OCI-LY7 (cell line): ENCODE measurements around the gene TUBA1C. TPM values are rescaled to one million over a fixed set of nuclear protein-coding genes. Genes with fewer than 3 reads are reported as not detected.

Experiments used
- BruUV-seq: library from RNA; stranded (reverse); fragments of 400-500 nt; replicated peaks from 2 replicates; lab custom pipeline; 2021; lab: Mats Ljungman, UMichigan
- CTCF ChIA-PET: fragments of 300-600 bp; sonication (Branson Sonifier 250); formaldehyde crosslinking; loops from one replicate; lab custom pipeline; 2022; ENCODE audit warnings: antibody characterized with exemption; ENCODE audit not compliant: unreplicated experiment; lab: Charles Lee
- POLR2A ChIA-PET: fragments of 300-600 bp; sonication (Branson Sonifier 250); formaldehyde crosslinking; loops from one replicate; lab custom pipeline; 2022; ENCODE audit warnings: antibody characterized with exemption; lab: Charles Lee
- DNase-seq: peaks from one replicate; pipeline ENCODE4 v3.0.0-alpha.2; 2015; ENCODE audit warnings: low spot score
- H2AFZ ChIP-seq: fragments of 200-600 bp; sonication (generic), shearing (Covaris generic); 2 replicates; pipeline ENCODE4 v1.6.1; 2014; ENCODE audit warnings: mild to moderate bottlenecking, antibody characterized with exemption, low read length, moderate library complexity
- H3K27ac ChIP-seq: fragments of 200-600 bp; sonication (generic); 2 replicates; pipeline ENCODE4 v1.5.1; 2014; ENCODE audit warnings: mixed run types, low read depth, mild to moderate bottlenecking, moderate library complexity, low read length, inconsistent platforms; ENCODE audit not compliant: poor library complexity, severe bottlenecking
- H3K36me3 ChIP-seq: fragments of 200-600 bp; sonication (generic); 2 replicates; pipeline ENCODE4 v1.6.1; 2014; ENCODE audit warnings: mild to moderate bottlenecking, antibody characterized with exemption, low read length, moderate library complexity, mixed read lengths; ENCODE audit not compliant: insufficient read depth
- H3K4me1 ChIP-seq: fragments of 200-600 bp; sonication (generic); 2 replicates; pipeline ENCODE4 v1.5.1; 2014; ENCODE audit warnings: mild to moderate bottlenecking, low read length; ENCODE audit not compliant: insufficient read depth, poor library complexity, severe bottlenecking
- H3K4me2 ChIP-seq: fragments of 200-600 bp; sonication (generic); 2 replicates; pipeline ENCODE4 v1.6.1; 2014; ENCODE audit warnings: mild to moderate bottlenecking, low read length
- H3K4me3 ChIP-seq: fragments of 200-600 bp; sonication (generic); 2 replicates; pipeline ENCODE4 v1.5.1; 2014; ENCODE audit warnings: mild to moderate bottlenecking, low read depth, low read length; ENCODE audit not compliant: poor library complexity, severe bottlenecking
- H3K79me2 ChIP-seq: fragments of 200-600 bp; sonication (generic); 2 replicates; pipeline ENCODE4 v1.6.1; 2016; ENCODE audit warnings: low read depth, mild to moderate bottlenecking, low read length, moderate library complexity, mixed read lengths; ENCODE audit not compliant: insufficient read depth
- H3K9me2 ChIP-seq: fragments of 200-600 bp; sonication (generic); 2 replicates; pipeline ENCODE4 v1.6.1; 2016; ENCODE audit warnings: mild to moderate bottlenecking, low read length, mixed read lengths; ENCODE audit not compliant: insufficient read depth
- H3K9me3 ChIP-seq: fragments of 200-600 bp; sonication (generic); 2 replicates; pipeline ENCODE4 v1.6.1; 2014; ENCODE audit warnings: mild to moderate bottlenecking, mixed run types, low read length, mixed read lengths
- H4K20me1 ChIP-seq: fragments of 200-600 bp; sonication (generic); 2 replicates; pipeline ENCODE4 v1.6.1; 2014; ENCODE audit warnings: mild to moderate bottlenecking, antibody characterized with exemption, low read length, moderate library complexity, mixed read lengths; ENCODE audit not compliant: insufficient read depth
- CTCF ChIP-seq: fragments of 200-600 bp; sonication (generic); conservative IDR thresholded peaks from 2 replicates; pipeline ENCODE4 v1.5.1; 2014; ENCODE audit warnings: mild to moderate bottlenecking, antibody characterized with exemption, low read length, moderate library complexity, mixed read lengths
- EZH2phosphoT487 ChIP-seq: fragments of 200-600 bp; sonication (generic); IDR thresholded peaks from 2 replicates; pipeline ENCODE4 v1.6.1; 2018; ENCODE audit warnings: low read depth, borderline replicate concordance, mild to moderate bottlenecking, mixed run types, antibody characterized with exemption, low read length, moderate library complexity, mixed read lengths
- intact Hi-C: fragments of 100-400 bp; cut with micrococcal nuclease; formaldehyde crosslinking; loops from one replicate; pipeline ENCODE4 v1.10.0; 2022; ENCODE audit not compliant: unreplicated experiment
- total RNA-seq, 2 experiments: library from RNA; depleted of rRNA in 1 of 2; stranded (reverse); fragments of >200 nt in 1 of 2; shearing (Covaris generic) in 1 of 2; gene quantifications; 2 replicates each; pipeline ENCODE4 v1.2.3, GENCODE V29; 2014 to 2022

TUBA1C gene
- total RNA-seq, 2 experiments from 2014 or later = 276 to 291 TPM

- H2AFZ ChIP-seq = peak overlapping the region; percentile 27; the same call in 1 of the 2 replicates
- intact Hi-C loops = no loop called here
- H3K4me2 ChIP-seq = no peak overlapping the region
- H3K9me3 ChIP-seq = no peaks in the 10 kb centered on the region
- H3K27ac ChIP-seq = no peak overlapping the region
- H3K4me1 ChIP-seq = peaks cover 4% of the 10 kb centered on the region
- TF ChIP-seq EZH2phosphoT487 = no peak
- no peak for TF ChIP-seq CTCF
- DNase-seq = no peak
- H3K9me2 ChIP-seq = no peaks in the 10 kb centered on the region
- no peaks in the 10 kb centered on the region for H3K79me2 ChIP-seq
- BruUV-seq = no TSS peak
- H3K36me3 ChIP-seq = no peaks in the 10 kb centered on the region
- no peaks in the 10 kb centered on the region for H4K20me1 ChIP-seq
- no peak overlapping the region for H3K4me3 ChIP-seq
- ChIA-PET POLR2A (interaction anchor here (1.0 to 1.7 kb wide), 3 partner anchors 10 to 43 kb away, joined by 3 read pairs; no protein-coding TSS in a partner anchor), CTCF (no interaction called here)
Observed at GRCh38 chr12:49232940-49233841, 31.7 kb upstream of the TUBA1C start.

GRCh38 chr12:49233842-49234526 is 30.9 kb upstream of the TUBA1C start:
- Histone ChIP-seq H3K79me2 (no peaks in the 10 kb centered on the region), H3K4me1 (peaks cover 4% of the 10 kb centered on the region), H2AFZ (peak overlapping the region; percentile 97), H3K27ac (peak overlapping the region; percentile 69), H4K20me1 (no peaks in the 10 kb centered on the region), H3K9me2 (no peaks in the 10 kb centered on the region), H3K4me2 (peak overlapping the region; percentile 81), H3K36me3 (no peaks in the 10 kb centered on the region), H3K4me3 (peak overlapping the region; percentile 68), H3K9me3 (no peaks in the 10 kb centered on the region)
- no TSS peak for BruUV-seq
- intact Hi-C loops = loop anchor here (1.0 kb wide), 3 partner anchors 30 to 104 kb away; partner anchors contain the start of gene TUBA1A
- DNase-seq = no peak
- CTCF ChIA-PET = no interaction called here
- POLR2A ChIA-PET = interaction anchor here (1.0 to 1.7 kb wide), 3 partner anchors 11 to 44 kb away, joined by 3 read pairs; no protein-coding TSS in a partner anchor
- TF ChIP-seq CTCF (no peak), EZH2phosphoT487 (no peak)
